ENCODE data around the gene SMDT1. TPM values are rescaled to one million over a fixed set of nuclear protein-coding genes. Genes with fewer than 3 reads are reported as not detected.

Gene SMDT1
- total RNA-seq, 1 experiment from 2014 or later = 44.6 TPM

GRCh38 chr22:42083119-42083518 lies 3.6 kb downstream of the SMDT1 start:
- Histone ChIP-seq H3K36me3 (ENCODE audit: control insufficient read depth, insufficient read depth, low read length) (peaks cover 3% of the 10 kb centered on the region), H3K27ac (ENCODE audit: low read length) (no peak overlapping the region), H3K4me3 (ENCODE audit: low read depth in 2 of 2, low read length in 2 of 2) (no peak overlapping the region), H3K9me3 (ENCODE audit: control insufficient read depth, insufficient read depth, low read depth, low read length) (no peaks in the 10 kb centered on the region), H3K27me3 (ENCODE audit: control insufficient read depth, insufficient read depth, low read length) (no peaks in the 10 kb centered on the region), H3K4me1 (ENCODE audit: control insufficient read depth, insufficient read depth, low read length) (peaks cover 13% of the 10 kb centered on the region)
- DNase-seq (ENCODE audit: low read depth, low spot score) (no peak), ATAC-seq (no peak)
- ChIA-PET POLR2A (no interaction called here), CTCF (no interaction called here)
- intact Hi-C loops (cut with micrococcal nuclease; ENCODE audit: unreplicated experiment) = no loop called here
- no TSS peak for BruUV-seq (replicated peaks)
- TF ChIP-seq SIN3A (IDR thresholded peaks at IDR 0.05; ENCODE audit: borderline replicate concordance, insufficient read depth, low read depth, low read length) = no peak
- TF ChIP-seq REST (IDR thresholded peaks at IDR 0.05; ENCODE audit: insufficient read depth in 1 of 2, low read depth in 2 of 2, low read length in 1 of 2) = no peak
- no peak for TF ChIP-seq CTCF (IDR thresholded peaks at IDR 0.05)
- no peak for TF ChIP-seq POLR2AphosphoS5 (IDR thresholded peaks at IDR 0.05; ENCODE audit: low read depth, low read length)
- no peak for TF ChIP-seq TCF7L2 (IDR thresholded peaks at IDR 0.05; ENCODE audit: low read depth, low read length)
- in situ Hi-C loops (cut with HindIII; ENCODE audit: low pct_unique_long_range_greater_than_20kb, low sequenced_read_pairs) = no loop called here

GRCh38 chr22:42084874-42085273 lies 5.4 kb downstream of the SMDT1 start:
- CTCF ChIA-PET = interaction anchor here (0.6 kb wide), 1 partner anchor 16 kb away, joined by 9 read pairs; no protein-coding TSS in a partner anchor
- Histone ChIP-seq H3K4me3 (ENCODE audit: low read depth in 2 of 2, low read length in 2 of 2) (no peak overlapping the region), H3K27ac (ENCODE audit: low read length) (no peak overlapping the region), H3K4me1 (ENCODE audit: control insufficient read depth, insufficient read depth, low read length) (peaks cover 8% of the 10 kb centered on the region; the same call in 1 of the 2 replicates), H3K27me3 (ENCODE audit: control insufficient read depth, insufficient read depth, low read length) (no peaks in the 10 kb centered on the region), H3K9me3 (ENCODE audit: control insufficient read depth, insufficient read depth, low read depth, low read length) (no peaks in the 10 kb centered on the region), H3K36me3 (ENCODE audit: control insufficient read depth, insufficient read depth, low read length) (peaks cover 3% of the 10 kb centered on the region)
- in situ Hi-C loops (cut with HindIII; ENCODE audit: low pct_unique_long_range_greater_than_20kb, low sequenced_read_pairs) = no loop called here
- TF ChIP-seq CTCF (IDR thresholded peaks at IDR 0.05) = no peak
- TF ChIP-seq POLR2AphosphoS5 (IDR thresholded peaks at IDR 0.05; ENCODE audit: low read depth, low read length) = no peak
- no peak for TF ChIP-seq TCF7L2 (IDR thresholded peaks at IDR 0.05; ENCODE audit: low read depth, low read length)
- no peak for TF ChIP-seq REST (IDR thresholded peaks at IDR 0.05; ENCODE audit: insufficient read depth in 1 of 2, low read depth in 2 of 2, low read length in 1 of 2)
- no peak for TF ChIP-seq SIN3A (IDR thresholded peaks at IDR 0.05; ENCODE audit: borderline replicate concordance, insufficient read depth, low read depth, low read length)
- DNase-seq (ENCODE audit: low read depth, low spot score) = no peak
- no TSS peak for BruUV-seq (replicated peaks)
- intact Hi-C loops (cut with micrococcal nuclease; ENCODE audit: unreplicated experiment) = no loop called here
- POLR2A ChIA-PET = no interaction called here
- no peak for ATAC-seq
